ENCODE measurements around the gene STAU1.

GRCh38 chr20:49161428-49162152 lies 26.5 kb downstream of the STAU1 start:
- TF ChIP-seq GATA2 (IDR thresholded peaks at IDR 0.05; ENCODE audit: low read depth, low read length) (no peak), GATA3 (IDR thresholded peaks at IDR 0.05; ENCODE audit: low read depth, low read length) (no peak)

Measured in SH-SY5Y (cell line).